Cerebellar cortex (tissue), 1 donor: ENCODE data around the gene SH3BP4.

ENCODE experiments used
- DNase-seq: peaks from one replicate; pipeline ENCODE4 v3.0.0-alpha.2; 2015; ENCODE audit warnings: low spot score

The SH3BP4 gene

DNA sequence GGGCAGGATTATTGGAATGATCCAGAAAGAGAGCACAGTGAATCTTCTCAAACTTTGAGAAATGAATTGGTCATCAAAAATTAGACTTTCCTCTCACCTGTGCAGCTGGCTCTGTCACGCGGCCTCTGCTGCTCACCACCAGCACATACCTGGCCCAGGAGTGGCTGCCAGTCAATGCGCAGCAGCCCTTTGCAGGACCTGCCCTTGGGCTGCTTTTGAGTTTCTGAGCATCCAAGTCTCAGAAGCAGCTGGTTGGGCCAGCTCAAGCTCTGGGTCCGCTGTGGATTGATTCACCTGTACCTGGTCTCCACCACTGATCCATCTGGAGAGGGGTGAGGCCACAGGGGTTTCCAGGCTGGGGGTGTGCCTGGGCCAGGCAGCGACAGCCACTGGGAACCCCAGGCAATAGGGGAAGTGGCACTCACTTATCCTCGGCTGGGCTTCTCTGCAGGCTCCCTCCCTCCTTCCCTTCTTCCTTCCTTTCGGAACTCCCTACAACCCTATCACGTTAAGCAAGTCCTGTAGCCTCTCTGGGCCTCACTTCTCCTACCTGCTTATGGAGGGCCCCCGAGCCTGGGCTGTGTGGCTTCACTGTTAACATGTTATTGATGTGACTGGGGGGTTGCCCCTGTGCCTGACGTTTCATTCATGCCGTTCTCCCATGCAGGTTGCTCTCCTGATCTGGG lies 48.1 kb downstream of the SH3BP4 start:
- DNase-seq, result no peak

DNA sequence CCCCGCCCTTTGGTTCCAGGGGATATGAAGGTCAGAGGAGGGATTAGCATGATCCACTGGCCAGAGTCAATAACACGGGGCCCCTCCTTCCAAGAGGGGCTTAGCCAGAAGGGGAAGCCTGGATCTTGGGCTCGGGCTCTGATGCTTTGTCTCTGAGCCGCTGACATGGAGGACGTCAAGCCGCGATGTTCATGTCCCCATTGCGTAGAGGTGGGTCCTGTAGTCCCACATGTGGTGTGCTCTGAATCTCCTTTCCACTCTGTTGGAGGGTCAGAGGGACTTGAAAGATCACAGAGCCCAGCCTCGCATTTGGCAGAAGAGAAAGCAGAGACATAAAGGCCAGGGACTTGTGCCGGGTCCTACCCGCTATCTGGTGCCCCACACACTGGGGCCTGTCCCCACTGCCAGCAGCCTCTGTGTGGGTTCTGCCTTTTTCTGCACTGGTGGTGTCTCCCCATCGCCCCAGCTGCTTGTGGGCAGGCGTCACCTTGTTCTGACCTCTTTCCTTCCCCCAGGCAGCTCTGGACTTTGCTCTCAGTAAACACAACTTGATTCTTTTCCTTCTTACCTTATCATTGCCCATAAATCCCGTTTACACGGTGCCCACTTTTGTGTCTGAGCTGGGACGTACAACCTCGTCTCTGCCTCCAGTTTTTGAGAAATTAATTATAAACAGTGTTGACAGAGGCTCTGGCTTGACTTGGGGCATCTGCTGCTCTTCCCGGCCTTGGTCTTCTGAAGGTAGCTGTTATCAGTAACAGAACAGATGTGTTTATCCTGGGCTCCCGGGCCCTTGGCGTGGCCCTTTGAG lies 48.8 kb downstream of the SH3BP4 start:
- DNase-seq, result no peak

DNA sequence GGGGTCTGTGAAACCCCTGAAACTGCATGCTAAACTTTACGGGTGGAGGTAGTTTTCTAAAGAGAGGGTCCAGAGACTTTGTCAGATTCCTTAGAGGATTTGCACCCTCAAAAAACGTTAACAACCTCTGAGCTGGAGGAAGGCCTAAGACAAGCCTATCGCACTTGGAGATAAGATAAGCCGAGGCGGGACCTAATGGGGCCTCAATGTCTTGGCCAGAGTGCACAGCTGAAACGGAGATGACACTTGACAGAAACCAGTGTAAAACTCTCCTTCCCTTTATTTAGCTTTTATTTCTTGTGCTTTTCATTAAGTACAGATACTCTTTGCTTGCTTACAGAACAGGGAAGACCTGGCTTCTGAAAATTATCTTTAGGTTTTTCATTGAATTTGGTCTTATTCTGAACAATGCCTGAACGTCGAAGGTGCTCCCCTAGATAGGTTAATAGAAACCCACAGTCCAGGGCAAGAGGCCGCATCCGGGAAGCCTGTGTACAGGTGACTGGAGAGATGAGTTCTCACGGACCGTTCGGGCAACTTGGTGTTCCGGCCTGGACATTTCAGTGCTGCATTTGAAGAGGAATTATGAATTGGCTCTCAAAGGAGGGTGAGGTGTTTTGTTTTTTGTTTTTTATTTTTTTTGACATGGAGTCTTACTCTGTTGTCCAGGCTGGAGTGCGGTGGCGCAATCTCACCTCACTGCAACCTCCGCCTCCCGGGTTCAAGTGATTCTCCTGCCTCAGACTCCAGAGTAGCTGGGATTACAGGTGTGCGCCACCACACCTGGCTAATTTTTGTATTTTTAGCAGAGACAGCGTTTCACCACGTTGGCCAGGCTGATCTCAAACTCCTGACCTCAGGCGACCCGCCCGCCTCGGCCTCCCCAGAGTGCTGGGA lies 49.7 kb downstream of the SH3BP4 start:
- DNase-seq, result no peak

DNA sequence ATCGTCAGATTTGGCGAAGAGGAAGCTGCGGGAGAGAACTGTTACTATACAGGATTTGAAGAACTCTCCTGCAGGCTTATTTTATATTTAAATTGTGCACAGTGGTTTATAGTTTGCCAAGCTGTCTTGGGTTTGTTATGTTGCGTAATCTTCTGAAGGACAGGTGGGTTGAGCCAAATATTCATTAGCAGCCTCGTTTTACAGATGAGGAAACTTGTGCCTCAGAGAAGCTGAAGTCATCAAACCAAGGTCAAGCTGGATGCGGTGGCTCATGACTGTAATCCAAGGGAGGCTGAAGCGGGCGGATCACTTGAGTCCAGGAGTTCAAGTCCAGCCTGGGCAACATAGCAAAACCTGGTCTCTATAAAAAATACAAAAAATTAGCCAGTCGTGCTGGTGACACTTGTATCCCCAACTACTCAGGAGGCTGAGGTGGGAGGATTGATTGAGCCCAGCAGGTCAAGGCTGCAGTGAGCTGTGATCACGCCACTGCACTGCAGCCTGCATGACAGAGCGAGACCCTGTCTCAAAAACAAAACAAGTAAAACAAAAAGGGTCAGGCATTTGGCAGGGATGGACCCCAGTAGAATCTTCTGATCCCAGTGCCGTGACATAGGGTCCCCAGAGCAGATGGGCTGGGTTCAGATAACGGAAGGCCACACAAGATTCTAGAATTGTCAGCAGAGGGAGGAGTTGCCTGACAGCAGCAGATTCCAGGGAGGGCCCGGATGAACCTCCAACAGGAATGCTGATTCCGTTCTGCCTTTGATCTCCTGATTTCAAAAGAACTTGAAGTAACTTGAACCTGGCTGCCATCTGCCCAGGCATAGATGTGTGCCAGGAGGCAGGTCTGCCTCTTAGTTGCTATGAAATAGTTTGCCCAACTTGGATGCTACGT lies 50.6 kb downstream of the SH3BP4 start:
- no peak for DNase-seq

DNA sequence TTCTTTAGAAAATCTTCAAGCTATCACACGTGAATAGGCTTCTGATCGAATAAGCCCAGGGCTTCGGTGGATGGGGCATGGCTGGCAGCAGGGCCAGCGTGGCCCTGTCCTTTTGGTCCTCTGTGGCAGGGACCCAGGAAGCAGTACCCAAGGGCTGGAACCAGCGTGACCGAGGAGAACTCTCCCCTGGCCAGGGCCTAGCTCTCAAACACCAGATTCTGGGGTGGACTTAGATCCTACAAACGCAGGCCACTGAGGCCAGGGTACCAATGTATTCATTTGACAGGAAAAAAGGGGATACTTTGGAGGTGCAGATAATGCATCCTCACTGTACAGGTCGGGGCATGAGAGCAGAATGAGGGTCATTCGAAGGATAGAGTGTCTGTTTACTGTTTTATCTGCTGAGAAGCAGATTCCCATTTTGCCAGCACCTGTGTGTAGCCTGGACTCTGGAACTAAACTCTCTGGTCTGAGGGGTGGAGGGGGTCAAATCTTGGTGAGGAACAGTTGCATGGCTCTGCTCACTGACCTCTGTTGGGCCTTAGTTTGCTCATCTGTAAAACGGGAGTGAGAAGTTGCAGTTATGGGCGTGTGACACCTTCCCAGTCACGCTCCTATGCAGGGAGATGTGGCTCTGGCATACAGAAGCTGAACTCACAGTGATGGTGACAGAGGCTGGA lies 51.4 kb downstream of the SH3BP4 start:
- no peak for DNase-seq

DNA sequence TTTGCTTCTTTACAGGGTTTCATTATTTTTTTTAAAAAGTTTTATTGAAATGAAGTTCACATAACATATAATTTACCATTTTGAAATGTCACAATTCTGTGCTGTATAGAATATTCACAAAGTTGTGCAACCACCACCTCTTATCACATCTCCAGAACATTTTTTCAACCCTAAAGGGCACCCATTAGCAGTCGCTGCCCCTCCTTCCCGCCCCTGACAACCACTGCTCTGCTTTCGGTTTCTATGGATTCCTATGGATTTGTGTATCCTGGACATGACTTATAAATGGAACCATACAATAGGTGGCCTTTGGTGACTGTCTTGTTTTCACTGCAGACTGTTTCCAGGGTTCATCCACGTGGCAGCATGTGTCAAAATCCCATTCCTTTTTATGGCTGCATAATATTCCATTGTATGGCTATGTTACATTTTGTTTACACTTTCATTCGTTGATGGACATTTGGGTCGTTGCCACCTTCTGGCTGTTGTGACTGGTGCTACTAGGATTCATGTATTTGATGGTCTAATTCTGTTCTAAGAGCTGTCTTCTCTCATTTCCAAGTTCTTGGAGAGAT lies 52.6 kb downstream of the SH3BP4 start:
- DNase-seq, result no peak

DNA sequence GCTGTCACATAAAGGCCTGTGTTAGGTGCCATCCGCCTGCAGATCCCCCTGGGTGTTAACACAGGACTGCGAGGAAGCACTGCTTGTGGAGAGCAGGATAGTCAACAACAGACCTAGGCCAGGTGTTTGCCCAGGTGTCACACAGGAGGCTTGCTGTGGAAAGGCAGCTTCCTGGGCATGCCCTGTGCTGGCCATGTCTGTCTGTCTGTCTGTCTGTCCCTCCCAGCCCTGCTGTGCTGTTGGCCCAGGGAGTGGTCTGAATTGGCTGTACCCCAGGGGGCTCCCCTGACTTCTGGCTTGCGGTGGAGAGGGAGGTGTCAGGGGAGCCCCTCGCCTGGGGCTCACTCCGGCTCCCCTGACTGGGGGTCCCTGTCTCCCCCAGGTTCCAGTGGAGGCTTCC lies 53.2 kb downstream of the SH3BP4 start:
- no peak for DNase-seq

DNA sequence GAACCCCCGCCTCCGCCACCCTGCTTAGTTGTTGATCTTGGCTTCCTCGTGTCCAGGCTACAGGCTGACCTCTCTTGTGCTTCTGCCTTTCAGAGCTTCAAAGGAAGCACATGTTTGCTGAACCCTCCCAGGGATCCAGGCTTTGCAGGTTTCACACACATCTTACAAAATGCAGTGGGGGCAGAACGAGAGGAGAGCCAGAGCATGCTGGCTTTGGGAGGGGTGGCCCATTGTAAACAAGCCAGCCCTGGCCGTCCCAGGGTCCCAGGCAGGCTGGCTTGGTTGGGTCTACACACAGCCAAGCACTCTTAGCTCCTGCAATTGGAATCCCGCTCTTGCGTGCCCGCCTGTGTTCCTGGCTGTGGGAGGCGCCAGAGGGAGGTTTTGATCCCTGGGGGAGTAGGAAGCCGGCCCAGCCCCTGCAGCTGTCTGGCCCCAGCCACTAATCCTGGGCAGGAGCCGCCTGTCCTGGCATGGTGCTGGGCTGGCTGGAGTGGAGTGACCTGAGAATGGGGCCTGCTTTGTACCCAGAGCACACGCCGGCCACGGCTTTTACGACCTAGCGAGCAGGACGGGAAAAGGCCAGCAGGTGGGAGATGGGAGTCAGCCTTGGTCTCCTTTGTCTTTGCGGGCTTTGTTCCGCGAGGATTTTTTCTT lies 53.9 kb downstream of the SH3BP4 start:
- no peak for DNase-seq

DNA sequence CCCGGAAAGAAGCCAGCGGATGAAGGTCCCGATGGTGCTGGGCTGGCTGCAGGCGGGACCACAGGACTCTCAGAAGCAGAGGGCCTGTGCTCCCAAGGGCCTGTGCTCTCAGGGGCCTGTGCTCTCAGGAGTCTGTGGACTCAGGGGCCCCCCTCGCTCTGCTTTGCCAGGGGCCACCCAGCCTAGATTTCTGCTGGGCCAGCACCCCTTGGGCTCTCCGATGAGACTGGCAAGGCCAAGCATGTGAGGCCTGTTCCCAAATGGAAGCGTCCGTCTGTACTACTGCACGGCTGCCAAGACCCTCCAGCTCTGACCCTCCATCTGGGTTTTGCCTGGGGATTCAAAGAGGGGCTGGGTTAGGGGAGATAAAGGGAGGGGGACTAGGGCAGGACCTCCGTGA lies 54.6 kb downstream of the SH3BP4 start:
- no peak for DNase-seq

DNA sequence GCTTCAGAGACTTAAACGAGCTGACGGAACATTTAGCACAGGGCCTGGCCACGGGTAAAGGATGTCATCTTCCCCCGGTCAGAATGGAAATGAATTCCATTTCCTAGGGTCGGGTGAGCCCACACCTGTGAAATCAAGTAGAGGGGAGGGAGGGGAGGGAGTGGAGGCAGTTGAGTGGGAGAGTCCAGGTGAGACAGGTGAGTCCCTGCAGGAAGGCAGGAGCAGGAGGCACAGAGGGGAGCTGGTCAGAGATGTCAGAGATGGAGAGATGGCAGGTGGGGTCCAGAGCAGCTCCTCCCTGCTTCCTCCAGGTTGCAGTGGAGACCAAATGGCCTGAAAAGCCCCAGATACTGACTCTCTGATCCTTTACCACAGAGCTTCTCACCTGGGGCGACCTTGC lies 55.2 kb downstream of the SH3BP4 start:
- no peak for DNase-seq

DNA sequence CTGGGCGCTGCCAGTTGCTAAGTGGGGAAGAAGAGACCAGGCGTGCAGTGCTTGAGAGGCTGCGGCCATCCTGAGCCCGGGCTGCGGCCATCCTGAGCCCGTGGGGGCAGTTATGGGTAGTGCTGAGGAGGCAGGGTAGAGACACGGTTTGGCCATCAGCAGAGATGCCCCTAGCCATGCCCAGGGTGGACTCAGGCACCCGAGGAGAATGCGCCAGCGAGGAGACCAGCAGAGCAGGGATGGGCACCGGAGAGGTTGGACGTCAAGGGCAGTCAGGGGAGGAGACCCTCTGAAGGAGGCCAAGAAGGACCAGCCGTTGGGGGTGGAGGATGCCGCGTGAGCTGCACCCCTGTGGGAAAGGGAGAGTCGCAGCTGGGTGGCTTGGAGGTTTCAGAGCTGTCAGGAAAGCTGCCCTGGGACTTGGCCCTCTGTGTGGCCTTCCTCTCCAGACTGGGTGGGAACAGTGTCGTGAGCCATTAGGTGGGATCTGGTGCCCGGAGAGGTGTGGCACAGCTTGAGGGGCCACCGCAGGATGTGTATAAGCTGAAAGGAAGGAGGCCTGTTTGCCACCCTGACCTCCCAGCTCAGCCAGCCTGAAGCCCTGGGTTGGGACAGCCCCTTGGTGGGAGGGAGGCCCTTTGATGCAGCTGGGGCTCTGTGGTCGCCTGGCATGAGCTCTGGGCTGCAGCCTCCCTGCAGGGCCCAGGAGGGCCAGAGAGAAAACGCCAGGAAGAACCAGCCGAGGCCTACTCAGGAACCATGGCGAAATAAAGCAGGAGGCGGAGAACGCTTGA lies 56.0 kb downstream of the SH3BP4 start:
- DNase-seq, result no peak

DNA sequence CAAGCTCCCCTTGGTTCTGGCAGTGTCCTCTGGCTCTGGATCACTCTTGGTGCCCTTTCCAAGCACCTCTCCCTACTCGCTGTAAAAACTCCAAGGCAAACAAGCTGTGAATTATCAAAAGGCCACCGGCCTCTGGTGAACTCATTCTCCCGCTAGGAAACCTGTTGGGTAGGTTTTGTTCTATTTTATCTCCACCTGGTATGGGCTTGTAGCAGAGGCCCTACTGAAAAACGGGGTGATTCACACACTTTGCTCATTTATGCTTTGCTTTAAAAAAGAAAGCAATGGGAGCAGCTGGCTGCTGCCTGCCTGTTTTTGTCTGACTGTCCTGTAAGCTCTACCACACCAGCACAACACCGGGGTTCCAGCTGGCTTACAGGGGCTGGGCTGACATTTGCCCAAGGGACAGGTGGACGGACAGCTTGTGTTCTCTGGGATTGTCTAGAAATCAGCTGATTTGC lies 56.8 kb downstream of the SH3BP4 start:
- DNase-seq, result no peak

DNA sequence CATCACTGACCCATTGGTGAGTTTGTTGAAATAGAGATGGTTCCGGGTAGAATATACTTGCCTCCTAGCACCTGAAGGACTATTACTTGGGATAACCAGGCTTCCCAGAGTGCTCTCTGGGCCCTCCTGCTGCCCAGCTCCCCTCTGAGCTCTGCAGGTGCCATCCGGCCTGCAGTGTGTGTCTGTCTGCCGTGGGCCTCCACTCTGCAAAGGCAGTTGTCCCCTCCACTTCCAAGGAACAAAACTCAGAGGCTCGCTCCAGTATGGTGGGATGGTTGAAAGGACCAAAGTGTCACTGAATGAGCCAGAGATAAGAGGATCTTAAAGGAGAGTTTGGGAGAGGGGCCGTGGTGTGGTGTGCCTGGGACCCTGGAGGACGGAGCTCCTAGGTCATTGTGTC lies 57.3 kb downstream of the SH3BP4 start:
- no peak for DNase-seq

DNA sequence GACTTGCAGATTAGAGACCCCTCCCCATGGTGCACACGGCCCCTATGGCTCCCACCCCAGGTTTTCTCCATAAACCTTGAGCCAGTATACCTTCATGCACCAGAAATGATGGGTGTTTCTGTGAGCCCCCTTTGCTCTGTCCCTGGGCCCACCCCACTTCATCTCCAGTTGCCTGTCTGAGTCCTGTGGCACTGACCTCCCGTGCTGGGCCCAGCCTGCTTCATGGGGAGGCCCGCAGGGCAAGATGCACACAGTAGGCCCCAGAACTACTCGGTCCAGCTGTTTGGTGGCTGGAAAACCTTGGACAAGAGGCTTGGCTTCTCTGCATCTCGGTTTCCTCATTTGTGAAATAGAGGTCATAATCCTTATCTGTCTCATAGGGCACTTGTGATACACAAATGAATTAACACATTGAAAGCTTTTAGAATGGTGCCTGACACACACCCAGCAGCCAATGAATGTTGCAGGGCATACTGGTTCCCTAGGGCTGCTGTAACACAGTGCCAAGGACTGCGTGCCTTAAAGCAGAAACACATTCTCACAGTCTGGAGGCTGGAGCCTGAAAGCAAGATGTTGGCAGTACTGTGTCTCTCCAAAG lies 58.4 kb downstream of the SH3BP4 start:
- DNase-seq, result no peak

DNA sequence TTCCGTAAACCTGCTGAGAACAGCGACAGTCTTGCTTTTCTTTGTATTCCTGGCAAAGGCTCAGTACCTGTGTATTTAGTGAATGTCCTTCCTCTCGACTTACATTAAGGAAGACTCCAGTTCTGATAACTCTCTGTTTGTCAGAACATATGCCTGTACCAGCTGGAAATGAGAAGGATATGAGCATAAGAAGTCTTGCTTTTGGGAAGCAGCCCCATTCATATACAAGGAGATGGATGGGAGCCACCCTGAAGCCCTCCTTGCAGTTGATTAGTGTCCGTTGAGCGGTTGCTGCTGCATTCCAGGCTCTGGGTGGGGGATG lies 59.8 kb downstream of the SH3BP4 start:
- no peak for DNase-seq

DNA sequence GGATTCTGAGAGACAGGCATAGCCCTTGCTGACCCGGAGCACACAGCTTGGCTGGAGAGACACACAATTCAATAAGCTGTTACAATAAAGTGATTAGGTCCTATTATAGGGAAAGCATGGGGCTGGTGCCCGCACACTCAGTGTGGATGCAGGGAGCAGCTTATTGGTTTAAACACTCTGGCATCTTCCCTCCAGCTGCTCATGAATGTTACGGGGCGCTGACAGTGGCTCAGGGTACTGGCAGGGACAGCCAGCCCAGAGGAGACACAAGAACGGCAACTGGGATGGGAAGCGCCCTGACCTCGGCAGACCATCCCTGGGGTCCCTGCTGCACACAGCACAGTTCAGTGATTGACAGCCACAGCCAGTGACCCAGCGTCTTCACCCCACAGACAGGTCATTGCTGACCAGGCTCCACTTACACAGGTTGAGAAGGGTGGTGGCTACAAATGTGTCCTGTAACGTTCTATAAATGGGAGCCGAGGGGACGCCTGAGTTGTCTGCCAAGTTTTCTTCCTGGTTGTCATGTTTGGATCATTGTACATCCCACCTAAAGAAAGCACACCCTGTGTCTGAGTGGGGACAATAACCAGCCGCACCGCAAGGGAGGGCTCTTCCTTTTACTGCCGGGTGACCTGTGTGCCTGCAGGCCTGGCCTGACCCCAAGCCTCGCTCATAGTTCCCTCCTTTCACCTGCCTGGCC lies 60.3 kb downstream of the SH3BP4 start:
- DNase-seq, result no peak

DNA sequence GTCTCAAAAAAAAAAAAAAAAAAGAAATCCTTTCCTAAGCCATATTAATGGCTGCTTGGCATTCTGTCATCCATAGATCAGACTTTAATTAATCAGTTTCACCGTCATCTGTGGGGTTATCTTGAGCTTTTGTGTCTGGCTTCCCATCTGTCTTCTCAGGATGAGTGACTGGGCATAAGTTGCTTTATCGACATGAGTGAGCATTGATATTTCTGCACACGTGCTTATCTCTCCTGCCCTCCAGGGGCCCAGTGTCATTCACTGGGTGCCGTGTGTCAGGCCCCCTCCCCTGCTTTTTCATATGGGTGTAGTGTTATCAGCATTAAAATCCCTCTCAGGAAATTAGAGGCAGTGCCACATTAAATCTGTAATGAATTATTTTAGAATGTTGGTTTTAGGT lies 65.6 kb downstream of the SH3BP4 start:
- DNase-seq, result no peak

DNA sequence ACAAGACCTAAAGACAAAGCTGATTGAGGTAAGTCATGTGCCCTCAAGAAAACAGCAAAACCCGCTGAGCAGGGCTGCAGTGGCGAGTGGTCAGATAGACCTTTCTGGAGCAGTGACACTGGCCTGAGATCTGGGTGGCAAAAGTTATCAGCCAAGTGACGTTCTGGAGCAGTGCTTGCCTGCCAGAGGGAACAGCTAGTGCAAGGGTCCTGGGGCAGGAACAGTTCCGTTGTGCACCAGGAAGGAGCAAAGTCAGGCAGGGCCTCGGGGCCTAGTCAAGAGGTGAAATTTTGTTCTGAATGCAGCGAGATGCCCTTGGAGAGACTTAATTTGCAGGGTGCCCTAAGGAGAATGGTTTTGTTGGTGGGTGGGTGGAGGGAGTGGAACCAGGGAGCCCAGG lies 67.0 kb downstream of the SH3BP4 start:
- no peak for DNase-seq
